ENCODE measurements around the gene PHPT1.

DNA sequence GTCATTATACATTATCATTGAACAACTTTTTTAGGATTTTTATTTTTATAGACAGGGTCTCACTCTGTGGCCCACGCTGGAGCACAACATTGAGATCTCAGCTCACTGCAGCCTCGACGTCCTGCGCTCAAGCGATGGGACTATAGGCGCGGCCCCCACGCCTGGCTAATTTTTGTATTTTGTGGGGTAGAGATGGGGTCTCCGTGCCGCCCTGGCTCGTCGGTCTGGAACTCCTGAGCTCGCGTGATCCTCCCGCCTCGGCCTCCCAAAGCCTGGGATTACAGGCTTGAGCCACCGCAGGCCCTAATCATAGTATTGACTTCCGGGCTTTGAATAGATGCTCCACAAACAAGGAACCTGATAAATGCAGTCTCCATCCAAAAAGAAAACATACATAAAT lies 18.3 kb downstream of the PHPT1 start:
- TF ChIP-seq CTCF (IDR thresholded peaks at IDR 0.05; ENCODE audit: control extremely low read depth in 1 of 3, insufficient read depth in 1 of 3, low read depth in 1 of 3, low read length in 3 of 3) (no peak), NANOG (IDR thresholded peaks at IDR 0.05; ENCODE audit: insufficient read depth, low read depth, low read length, poor library complexity, severe bottlenecking) (no peak), POLR2A (IDR thresholded peaks at IDR 0.05; ENCODE audit: control extremely low read depth in 1 of 2, low read depth in 2 of 2, low read length in 2 of 2) (no peak), EZH2 (IDR thresholded peaks at IDR 0.05; ENCODE audit: low read depth, low read length, severe bottlenecking) (no peak), TBP (IDR thresholded peaks at IDR 0.05; ENCODE audit: low read depth, low read length) (no peak), CREB1 (IDR thresholded peaks at IDR 0.05) (no peak), RAD21 (IDR thresholded peaks at IDR 0.05 in 1 of 2, conservative IDR thresholded peaks at IDR 0.05 in 1 of 2; ENCODE audit: low read depth in 2 of 2, low read length in 2 of 2) (no peak), KDM4A (IDR thresholded peaks at IDR 0.05; ENCODE audit: low read depth, low read length, severe bottlenecking) (no peak), BACH1 (IDR thresholded peaks at IDR 0.05; ENCODE audit: low read length) (no peak), SP1 (IDR thresholded peaks at IDR 0.05; ENCODE audit: low read depth, low read length) (no peak), EP300 (IDR thresholded peaks at IDR 0.05; ENCODE audit: borderline replicate concordance in 1 of 2, low read depth in 2 of 2, low read length in 2 of 2) (no peak), POLR2AphosphoS5 (IDR thresholded peaks at IDR 0.05; ENCODE audit: low read depth, low read length) (no peak), ZNF274 (IDR thresholded peaks at IDR 0.05; ENCODE audit: borderline replicate concordance, extremely low read depth, low read length) (no peak)
